Activated CD4-positive, alpha-beta memory T cell treated with anti-CD3 and anti-CD28 coated beads for 36 hours (primary cell): ENCODE measurements around the gene CCDC92B. TPM values are rescaled to one million over a fixed set of nuclear protein-coding genes. Genes with fewer than 3 reads are reported as not detected.
A peak's percentile ranks its signal among the peaks of the same experiment; 100 is the strongest.

ENCODE experiments used
- CTCF ChIA-PET: fragments of 350-600 bp; sonication (Branson Sonifier 250); formaldehyde crosslinking; loops from one replicate; lab custom pipeline; 2021; ENCODE audit warnings: antibody characterized with exemption, inconsistent platforms; lab: Charles Lee
- POLR2A ChIA-PET: fragments of 350-600 bp; sonication (Branson Sonifier 250); formaldehyde crosslinking; loops from one replicate; lab custom pipeline; 2021; ENCODE audit warnings: antibody characterized with exemption; lab: Charles Lee
- DNase-seq: peaks from one replicate; pipeline ENCODE4 v3.0.0-alpha.2; 2020
- H3K27ac Mint-ChIP-seq: one replicate; pipeline ENCODE4 v1.8.0; 2021; ENCODE audit warnings: mixed read lengths
- H3K27me3 Mint-ChIP-seq: one replicate; pipeline ENCODE4 v1.8.0; 2021; ENCODE audit warnings: mixed read lengths
- H3K36me3 Mint-ChIP-seq: one replicate; pipeline ENCODE4 v1.8.0; 2021; ENCODE audit warnings: mixed read lengths
- H3K4me1 Mint-ChIP-seq: one replicate; pipeline ENCODE4 v1.8.0; 2021; ENCODE audit warnings: low read depth, mixed read lengths
- H3K4me3 Mint-ChIP-seq: one replicate; pipeline ENCODE4 v1.8.0; 2021; ENCODE audit warnings: mild to moderate bottlenecking, mixed read lengths
- H3K9me3 Mint-ChIP-seq: one replicate; pipeline ENCODE4 v1.8.0; 2021; ENCODE audit warnings: mixed read lengths
- intact Hi-C: fragments of 100-400 bp; cut with micrococcal nuclease; formaldehyde crosslinking; loops from one replicate; pipeline ENCODE4 v1.15.1; 2023
- total RNA-seq, 2 experiments: library from RNA; stranded (reverse); gene quantifications; one replicate each; pipeline ENCODE4 v1.2.3, GENCODE V29; 2021

The CCDC92B gene
- total RNA-seq, 2 experiments from 2014 or later, result 0.10 TPM; not detected in 1

DNA sequence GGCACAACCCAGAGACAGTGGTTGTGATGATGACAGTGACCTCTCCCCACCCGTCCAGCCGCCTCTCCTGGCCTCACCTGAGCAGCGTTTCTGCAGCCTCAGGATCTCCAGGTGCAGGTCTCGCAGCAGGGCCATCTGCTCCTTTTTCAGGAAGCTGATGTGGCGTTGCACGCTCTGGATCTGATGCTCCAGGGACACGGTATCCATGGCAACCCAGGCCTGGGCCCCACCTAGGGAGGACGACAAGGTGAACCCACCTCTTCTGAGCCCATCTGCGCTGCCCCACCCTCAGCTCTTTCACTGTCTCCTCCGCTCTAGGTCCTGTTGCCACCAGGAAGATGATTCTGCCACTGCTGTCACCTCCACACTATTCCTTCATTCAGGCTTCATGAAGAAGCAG lies 14.5 kb downstream of the CCDC92B start:
- no peak for DNase-seq
- intact Hi-C loops, result no loop called here
- ChIA-PET POLR2A (no interaction called here), CTCF (interaction anchor here (1.0 kb wide), 1 partner anchor 10 kb away, joined by 3 read pairs; no protein-coding TSS in a partner anchor)
- H3K27ac Mint-ChIP-seq, result no peak overlapping the region
- peaks cover 7% of the 10 kb centered on the region for H3K27me3 Mint-ChIP-seq
- no peaks in the 10 kb centered on the region for H3K36me3 Mint-ChIP-seq
- no peaks in the 10 kb centered on the region for H3K4me1 Mint-ChIP-seq
- H3K4me3 Mint-ChIP-seq, result no peak overlapping the region
- H3K9me3 Mint-ChIP-seq, result no peaks in the 10 kb centered on the region

- CTCF ChIA-PET, result no interaction called here
- no peak overlapping the region for H3K4me3 Mint-ChIP-seq
- no peak overlapping the region for H3K27ac Mint-ChIP-seq
Measured at GRCh38 chr17:2731807-2732206, 17.6 kb downstream of the CCDC92B start.

GRCh38 chr17:2730764-2731353 lies 18.6 kb downstream of the CCDC92B start:
- Mint-ChIP-seq H3K4me3 (no peak overlapping the region), H3K4me1 (no peaks in the 10 kb centered on the region), H3K36me3 (no peaks in the 10 kb centered on the region), H3K27me3 (peaks cover 13% of the 10 kb centered on the region), H3K27ac (no peak overlapping the region), H3K9me3 (no peaks in the 10 kb centered on the region)
- no peak for DNase-seq
- CTCF ChIA-PET, result no interaction called here
- POLR2A ChIA-PET, result no interaction called here
- intact Hi-C loops, result no loop called here

More at GRCh38 chr17:2731807-2732206, 17.6 kb downstream of the CCDC92B start:
- peaks cover 13% of the 10 kb centered on the region for H3K27me3 Mint-ChIP-seq
- H3K36me3 Mint-ChIP-seq, result no peaks in the 10 kb centered on the region
- no peaks in the 10 kb centered on the region for H3K4me1 Mint-ChIP-seq
- H3K9me3 Mint-ChIP-seq, result no peaks in the 10 kb centered on the region
- intact Hi-C loops, result no loop called here
- POLR2A ChIA-PET, result no interaction called here
- DNase-seq, result no peak

DNA sequence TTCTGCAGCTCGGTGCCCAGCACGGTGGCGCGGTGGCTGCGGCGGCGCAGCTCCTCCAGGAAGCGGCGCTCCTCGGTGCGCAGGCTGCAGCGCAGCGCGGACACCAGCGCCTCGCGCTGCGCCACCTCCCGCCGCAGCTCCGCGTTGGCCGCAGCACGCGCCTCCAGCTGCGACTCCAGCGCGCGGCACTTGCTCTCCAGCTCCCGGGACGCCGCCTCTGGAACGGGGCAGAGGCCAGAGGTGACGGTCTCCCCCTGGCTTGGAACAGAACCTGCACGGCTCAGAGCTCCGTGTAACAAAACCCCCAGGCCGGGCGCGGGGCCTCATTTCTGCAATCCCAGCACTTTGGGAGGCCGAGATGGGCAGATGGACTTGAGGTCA lies 24.7 kb downstream of the CCDC92B start:
- Mint-ChIP-seq H3K36me3 (no peaks in the 10 kb centered on the region), H3K27ac (no peak overlapping the region), H3K27me3 (peaks cover 11% of the 10 kb centered on the region), H3K4me3 (no peak overlapping the region), H3K9me3 (no peaks in the 10 kb centered on the region), H3K4me1 (peaks cover 8% of the 10 kb centered on the region)
- CTCF ChIA-PET, result interaction anchor here (0.8 to 2.4 kb wide), 5 partner anchors 10 to 288 kb away, joined by 3 to 7 read pairs (median 3); no protein-coding TSS in a partner anchor
- intact Hi-C loops, result no loop called here
- peak; percentile 54 for DNase-seq
- POLR2A ChIA-PET, result interaction anchor here (1.3 kb wide), 1 partner anchor 14 kb away, joined by 4 read pairs; no protein-coding TSS in a partner anchor

GRCh38 chr17:2723997-2724783 lies 25.3 kb downstream of the CCDC92B start:
- H3K27ac Mint-ChIP-seq, result no peak overlapping the region
- peaks cover 11% of the 10 kb centered on the region for H3K27me3 Mint-ChIP-seq
- peaks cover 8% of the 10 kb centered on the region for H3K4me1 Mint-ChIP-seq
- ChIA-PET CTCF (interaction anchor here (0.8 to 2.4 kb wide), 4 partner anchors 10 to 289 kb away, joined by 3 to 7 read pairs (median 4); no protein-coding TSS in a partner anchor), POLR2A (interaction anchor here (1.3 kb wide), 1 partner anchor 14 kb away, joined by 4 read pairs; no protein-coding TSS in a partner anchor)
- no peaks in the 10 kb centered on the region for H3K36me3 Mint-ChIP-seq
- H3K9me3 Mint-ChIP-seq, result no peaks in the 10 kb centered on the region
- no peak overlapping the region for H3K4me3 Mint-ChIP-seq
- DNase-seq, result no peak
- intact Hi-C loops, result no loop called here

DNA sequence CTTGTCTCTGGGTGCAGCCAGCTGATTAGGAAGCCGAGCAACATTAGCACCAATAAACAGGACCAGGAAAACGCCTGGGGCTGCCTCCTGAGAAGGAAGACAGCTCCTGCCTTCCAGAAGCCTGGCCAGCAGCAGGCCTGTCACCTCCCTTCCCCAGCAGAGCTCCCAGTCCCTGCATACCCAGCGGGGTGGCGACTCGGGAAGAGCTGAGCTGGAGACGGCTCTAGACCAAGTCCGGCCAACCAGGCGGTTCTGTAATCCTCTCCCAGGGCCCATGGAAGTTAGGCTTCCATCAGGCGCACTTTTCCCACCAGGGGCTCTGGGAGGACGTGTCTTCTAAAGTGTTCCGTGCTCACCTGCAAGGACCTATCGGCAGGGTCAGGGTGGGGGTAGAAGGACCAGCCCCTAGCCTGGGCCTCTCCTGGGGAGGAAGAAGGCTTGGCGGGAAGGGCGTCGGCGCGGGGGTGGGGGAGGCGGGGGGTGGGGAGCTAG lies 25.9 kb downstream of the CCDC92B start:
- ChIA-PET POLR2A (interaction anchor here (1.3 kb wide), 1 partner anchor 13 kb away, joined by 4 read pairs; no protein-coding TSS in a partner anchor), CTCF (no interaction called here)
- Mint-ChIP-seq H3K27ac (no peak overlapping the region), H3K4me1 (peaks cover 8% of the 10 kb centered on the region), H3K27me3 (peaks cover 10% of the 10 kb centered on the region), H3K36me3 (no peaks in the 10 kb centered on the region), H3K9me3 (no peaks in the 10 kb centered on the region), H3K4me3 (peak overlapping the region; percentile 39)
- intact Hi-C loops, result no loop called here
- no peak for DNase-seq

GRCh38 chr17:2722611-2723010 lies 26.8 kb downstream of the CCDC92B start:
- no peaks in the 10 kb centered on the region for H3K9me3 Mint-ChIP-seq
- no peak overlapping the region for H3K4me3 Mint-ChIP-seq
- H3K36me3 Mint-ChIP-seq, result no peaks in the 10 kb centered on the region
- H3K27me3 Mint-ChIP-seq, result peaks cover 10% of the 10 kb centered on the region
- ChIA-PET POLR2A (no interaction called here), CTCF (no interaction called here)
- DNase-seq, result no peak
- H3K27ac Mint-ChIP-seq, result no peak overlapping the region
- H3K4me1 Mint-ChIP-seq, result peaks cover 8% of the 10 kb centered on the region
- intact Hi-C loops, result no loop called here

- CTCF ChIA-PET, result no interaction called here
- Mint-ChIP-seq H3K27me3 (peaks cover 5% of the 10 kb centered on the region), H3K4me1 (peaks cover 8% of the 10 kb centered on the region), H3K36me3 (no peaks in the 10 kb centered on the region), H3K27ac (no peak overlapping the region), H3K9me3 (no peaks in the 10 kb centered on the region), H3K4me3 (no peak overlapping the region)
- POLR2A ChIA-PET, result no interaction called here
- DNase-seq, result peak; percentile 53
- intact Hi-C loops, result no loop called here
Measured at GRCh38 chr17:2721603-2722002, 27.8 kb downstream of the CCDC92B start.

GRCh38 chr17:2719861-2720260 lies 29.6 kb downstream of the CCDC92B start:
- H3K9me3 Mint-ChIP-seq, result no peaks in the 10 kb centered on the region
- no peaks in the 10 kb centered on the region for H3K27me3 Mint-ChIP-seq
- H3K36me3 Mint-ChIP-seq, result no peaks in the 10 kb centered on the region
- ChIA-PET POLR2A (no interaction called here), CTCF (no interaction called here)
- peaks cover 5% of the 10 kb centered on the region for H3K4me1 Mint-ChIP-seq
- H3K27ac Mint-ChIP-seq, result no peak overlapping the region
- intact Hi-C loops, result no loop called here
- no peak overlapping the region for H3K4me3 Mint-ChIP-seq
- no peak for DNase-seq

GRCh38 chr17:2718150-2718938 lies 31.1 kb downstream of the CCDC92B start:
- peaks cover 5% of the 10 kb centered on the region for H3K4me1 Mint-ChIP-seq
- no peak for DNase-seq
- H3K27ac Mint-ChIP-seq, result no peak overlapping the region
- no peaks in the 10 kb centered on the region for H3K27me3 Mint-ChIP-seq
- H3K9me3 Mint-ChIP-seq, result no peaks in the 10 kb centered on the region
- no peaks in the 10 kb centered on the region for H3K36me3 Mint-ChIP-seq
- H3K4me3 Mint-ChIP-seq, result no peak overlapping the region
- intact Hi-C loops, result no loop called here
- CTCF ChIA-PET, result no interaction called here
- POLR2A ChIA-PET, result no interaction called here

- Mint-ChIP-seq H3K4me1 (peaks cover 12% of the 10 kb centered on the region), H3K27me3 (no peaks in the 10 kb centered on the region), H3K36me3 (peaks cover 4% of the 10 kb centered on the region), H3K27ac (no peak overlapping the region), H3K9me3 (no peaks in the 10 kb centered on the region), H3K4me3 (no peak overlapping the region)
- ChIA-PET CTCF (no interaction called here), POLR2A (no interaction called here)
- intact Hi-C loops, result no loop called here
- DNase-seq, result no peak
Measured at GRCh38 chr17:2716649-2717048, 32.8 kb downstream of the CCDC92B start.

GRCh38 chr17:2713881-2714280 lies 35.6 kb downstream of the CCDC92B start:
- Mint-ChIP-seq H3K4me3 (no peak overlapping the region), H3K27ac (no peak overlapping the region), H3K27me3 (no peaks in the 10 kb centered on the region), H3K4me1 (peaks cover 27% of the 10 kb centered on the region), H3K36me3 (peaks cover 7% of the 10 kb centered on the region), H3K9me3 (no peaks in the 10 kb centered on the region)
- POLR2A ChIA-PET, result no interaction called here
- DNase-seq, result no peak
- CTCF ChIA-PET, result no interaction called here
- intact Hi-C loops, result loop anchor here (5.0 kb wide), 1 partner anchor 317 kb away; no protein-coding TSS in a partner anchor
